ENCODE data around the gene TTC29.

DNA sequence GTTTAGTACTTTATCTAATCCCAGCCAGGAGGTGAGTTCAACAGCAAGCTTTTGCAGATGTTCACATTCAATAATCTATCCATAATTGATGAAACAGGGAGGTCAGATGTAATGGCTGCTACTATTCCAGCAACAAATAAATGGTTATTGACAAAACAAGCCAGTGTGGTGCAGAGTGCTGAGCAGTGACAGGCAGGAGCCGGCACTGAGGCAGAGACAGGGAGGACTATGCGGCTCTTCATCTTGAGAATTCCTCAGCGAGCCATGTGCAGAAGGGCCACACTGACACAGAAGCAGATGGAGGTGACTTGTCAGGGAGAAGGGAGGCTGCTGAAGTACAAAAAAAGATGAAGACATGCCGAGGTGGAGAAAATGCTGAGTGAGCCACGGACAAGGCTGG, 98.3 kb downstream of the TTC29 start:
- TF ChIP-seq, protein P1, sequence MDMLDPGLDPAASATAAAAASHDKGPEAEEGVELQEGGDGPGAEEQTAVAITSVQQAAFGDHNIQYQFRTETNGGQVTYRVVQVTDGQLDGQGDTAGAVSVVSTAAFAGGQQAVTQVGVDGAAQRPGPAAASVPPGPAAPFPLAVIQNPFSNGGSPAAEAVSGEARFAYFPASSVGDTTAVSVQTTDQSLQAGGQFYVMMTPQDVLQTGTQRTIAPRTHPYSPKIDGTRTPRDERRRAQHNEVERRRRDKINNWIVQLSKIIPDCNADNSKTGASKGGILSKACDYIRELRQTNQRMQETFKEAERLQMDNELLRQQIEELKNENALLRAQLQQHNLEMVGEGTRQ (CRISPR knock-in tag; IDR thresholded peaks at IDR 0.05), result no peak
- TF ChIP-seq, protein P2, sequence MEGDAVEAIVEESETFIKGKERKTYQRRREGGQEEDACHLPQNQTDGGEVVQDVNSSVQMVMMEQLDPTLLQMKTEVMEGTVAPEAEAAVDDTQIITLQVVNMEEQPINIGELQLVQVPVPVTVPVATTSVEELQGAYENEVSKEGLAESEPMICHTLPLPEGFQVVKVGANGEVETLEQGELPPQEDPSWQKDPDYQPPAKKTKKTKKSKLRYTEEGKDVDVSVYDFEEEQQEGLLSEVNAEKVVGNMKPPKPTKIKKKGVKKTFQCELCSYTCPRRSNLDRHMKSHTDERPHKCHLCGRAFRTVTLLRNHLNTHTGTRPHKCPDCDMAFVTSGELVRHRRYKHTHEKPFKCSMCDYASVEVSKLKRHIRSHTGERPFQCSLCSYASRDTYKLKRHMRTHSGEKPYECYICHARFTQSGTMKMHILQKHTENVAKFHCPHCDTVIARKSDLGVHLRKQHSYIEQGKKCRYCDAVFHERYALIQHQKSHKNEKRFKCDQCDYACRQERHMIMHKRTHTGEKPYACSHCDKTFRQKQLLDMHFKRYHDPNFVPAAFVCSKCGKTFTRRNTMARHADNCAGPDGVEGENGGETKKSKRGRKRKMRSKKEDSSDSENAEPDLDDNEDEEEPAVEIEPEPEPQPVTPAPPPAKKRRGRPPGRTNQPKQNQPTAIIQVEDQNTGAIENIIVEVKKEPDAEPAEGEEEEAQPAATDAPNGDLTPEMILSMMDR (IDR thresholded peaks at IDR 0.05), result no peak
- TF ChIP-seq, protein P3, sequence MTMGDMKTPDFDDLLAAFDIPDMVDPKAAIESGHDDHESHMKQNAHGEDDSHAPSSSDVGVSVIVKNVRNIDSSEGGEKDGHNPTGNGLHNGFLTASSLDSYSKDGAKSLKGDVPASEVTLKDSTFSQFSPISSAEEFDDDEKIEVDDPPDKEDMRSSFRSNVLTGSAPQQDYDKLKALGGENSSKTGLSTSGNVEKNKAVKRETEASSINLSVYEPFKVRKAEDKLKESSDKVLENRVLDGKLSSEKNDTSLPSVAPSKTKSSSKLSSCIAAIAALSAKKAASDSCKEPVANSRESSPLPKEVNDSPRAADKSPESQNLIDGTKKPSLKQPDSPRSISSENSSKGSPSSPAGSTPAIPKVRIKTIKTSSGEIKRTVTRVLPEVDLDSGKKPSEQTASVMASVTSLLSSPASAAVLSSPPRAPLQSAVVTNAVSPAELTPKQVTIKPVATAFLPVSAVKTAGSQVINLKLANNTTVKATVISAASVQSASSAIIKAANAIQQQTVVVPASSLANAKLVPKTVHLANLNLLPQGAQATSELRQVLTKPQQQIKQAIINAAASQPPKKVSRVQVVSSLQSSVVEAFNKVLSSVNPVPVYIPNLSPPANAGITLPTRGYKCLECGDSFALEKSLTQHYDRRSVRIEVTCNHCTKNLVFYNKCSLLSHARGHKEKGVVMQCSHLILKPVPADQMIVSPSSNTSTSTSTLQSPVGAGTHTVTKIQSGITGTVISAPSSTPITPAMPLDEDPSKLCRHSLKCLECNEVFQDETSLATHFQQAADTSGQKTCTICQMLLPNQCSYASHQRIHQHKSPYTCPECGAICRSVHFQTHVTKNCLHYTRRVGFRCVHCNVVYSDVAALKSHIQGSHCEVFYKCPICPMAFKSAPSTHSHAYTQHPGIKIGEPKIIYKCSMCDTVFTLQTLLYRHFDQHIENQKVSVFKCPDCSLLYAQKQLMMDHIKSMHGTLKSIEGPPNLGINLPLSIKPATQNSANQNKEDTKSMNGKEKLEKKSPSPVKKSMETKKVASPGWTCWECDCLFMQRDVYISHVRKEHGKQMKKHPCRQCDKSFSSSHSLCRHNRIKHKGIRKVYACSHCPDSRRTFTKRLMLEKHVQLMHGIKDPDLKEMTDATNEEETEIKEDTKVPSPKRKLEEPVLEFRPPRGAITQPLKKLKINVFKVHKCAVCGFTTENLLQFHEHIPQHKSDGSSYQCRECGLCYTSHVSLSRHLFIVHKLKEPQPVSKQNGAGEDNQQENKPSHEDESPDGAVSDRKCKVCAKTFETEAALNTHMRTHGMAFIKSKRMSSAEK (CRISPR knock-in tag; IDR thresholded peaks at IDR 0.05; ENCODE audit: borderline replicate concordance), result no peak
